Activated naive CD4-positive, alpha-beta T cell treated with anti-CD3 and anti-CD28 coated beads, Interleukin-2, amount 50 U/mL, for 24 hours (primary cell): Measurements from ENCODE around the gene CLDN3.

Experiments used
- H3K27ac Mint-ChIP-seq: one replicate; pipeline ENCODE4 v1.8.0; 2021; ENCODE audit warnings: mild to moderate bottlenecking, mixed read lengths
- H3K27me3 Mint-ChIP-seq: one replicate; pipeline ENCODE4 v1.8.0; 2021; ENCODE audit warnings: mixed read lengths
- H3K36me3 Mint-ChIP-seq: one replicate; pipeline ENCODE4 v1.8.0; 2021; ENCODE audit warnings: mixed read lengths
- H3K4me1 Mint-ChIP-seq: one replicate; pipeline ENCODE4 v1.8.0; 2021; ENCODE audit warnings: mixed read lengths
- H3K4me3 Mint-ChIP-seq: one replicate; pipeline ENCODE4 v1.8.0; 2021; ENCODE audit warnings: mild to moderate bottlenecking, mixed read lengths
- H3K9me3 Mint-ChIP-seq: one replicate; pipeline ENCODE4 v1.8.0; 2021; ENCODE audit warnings: mixed read lengths

CLDN3 gene

DNA sequence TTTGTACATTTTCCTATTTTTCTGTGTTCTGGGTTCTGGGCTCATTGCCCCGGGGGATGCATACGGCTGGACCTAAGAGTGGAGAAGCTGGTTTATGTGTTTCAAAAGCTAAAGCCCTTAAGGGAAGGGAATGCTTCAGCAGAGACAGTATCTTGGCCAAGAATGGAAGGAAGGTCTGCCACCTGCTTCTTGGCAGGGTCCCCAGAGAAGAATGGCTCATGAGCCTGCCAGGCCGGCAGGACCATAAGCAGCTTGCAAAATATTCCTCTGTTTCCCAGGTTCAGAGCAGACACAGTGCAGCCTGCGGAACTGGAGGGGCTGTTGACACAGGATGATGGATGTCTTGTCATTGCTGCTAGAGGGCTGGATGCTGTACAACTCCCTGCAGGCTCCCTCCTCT lies 23.7 kb downstream of the CLDN3 start:
- Mint-ChIP-seq H3K4me3 (no peak overlapping the region), H3K27me3 (no peaks in the 10 kb centered on the region), H3K36me3 (no peaks in the 10 kb centered on the region), H3K27ac (no peak overlapping the region), H3K4me1 (no peaks in the 10 kb centered on the region), H3K9me3 (no peaks in the 10 kb centered on the region)

DNA sequence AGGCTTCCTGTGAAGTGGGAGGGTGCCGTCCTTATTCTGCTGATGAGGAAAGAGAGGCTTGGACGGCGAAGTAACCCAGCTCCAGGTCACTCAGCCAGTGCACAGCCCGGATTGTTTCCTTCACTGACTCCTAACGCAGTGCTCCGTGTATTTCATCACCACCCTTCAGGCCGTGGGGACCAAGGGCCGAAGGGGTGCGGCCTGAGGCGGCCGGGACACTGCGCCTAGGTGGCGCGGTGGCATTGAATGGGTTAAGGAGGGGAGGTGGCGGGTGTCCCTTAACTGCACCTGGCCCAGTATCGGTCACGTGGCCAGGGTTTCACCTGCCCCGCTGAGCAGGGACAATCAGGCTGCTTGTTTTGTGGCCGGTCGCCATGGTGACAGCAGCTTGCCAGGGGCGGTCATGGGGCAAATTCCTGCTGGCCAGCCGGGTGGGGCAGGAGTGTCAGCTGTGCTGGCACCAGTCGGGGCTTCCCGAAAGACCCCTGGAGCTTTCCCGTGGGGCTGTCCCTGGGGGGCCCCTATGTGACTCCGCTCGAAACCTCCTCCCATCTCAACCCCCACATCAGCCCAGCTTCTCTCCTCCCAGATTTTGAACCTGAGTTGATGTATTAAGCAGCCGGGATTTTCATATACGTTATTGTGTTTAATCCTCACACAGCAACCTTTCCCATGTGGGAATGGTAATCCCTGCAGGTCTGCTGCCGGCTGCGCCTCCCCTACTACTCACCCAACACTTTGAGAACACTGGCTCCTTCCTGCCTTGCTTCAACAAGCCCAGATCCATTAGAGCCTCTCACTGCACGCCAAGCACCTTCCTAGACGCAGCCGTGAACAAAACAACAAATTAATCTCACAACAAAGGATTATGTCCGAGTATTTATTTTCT lies 27.1 kb downstream of the CLDN3 start:
- Mint-ChIP-seq H3K27me3 (no peaks in the 10 kb centered on the region), H3K27ac (no peak overlapping the region), H3K36me3 (no peaks in the 10 kb centered on the region), H3K4me1 (peaks cover under 1% of the 10 kb centered on the region), H3K4me3 (no peak overlapping the region), H3K9me3 (no peaks in the 10 kb centered on the region)

DNA sequence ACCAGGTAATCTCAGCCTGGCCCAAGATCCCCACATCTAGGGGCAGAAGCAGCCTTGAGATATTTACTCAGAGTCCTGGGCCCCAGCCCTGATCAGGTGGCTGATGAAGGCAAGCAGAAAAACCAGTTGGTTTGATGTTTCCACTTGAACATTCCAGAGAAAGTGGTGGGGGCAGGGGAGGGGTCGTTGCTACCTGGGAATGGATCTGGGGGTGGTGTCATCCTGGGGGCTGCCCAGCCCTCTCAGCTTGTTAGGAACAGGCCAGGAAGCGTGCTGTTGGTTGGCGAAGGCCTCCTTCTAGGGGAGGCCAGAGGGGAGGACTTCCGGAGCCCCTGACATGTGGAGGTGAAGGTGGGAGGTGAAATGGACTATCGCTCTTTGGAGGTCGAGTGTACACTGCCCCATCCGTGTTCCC lies 27.7 kb downstream of the CLDN3 start:
- Mint-ChIP-seq H3K36me3 (no peaks in the 10 kb centered on the region), H3K4me3 (no peak overlapping the region), H3K27me3 (no peaks in the 10 kb centered on the region), H3K27ac (no peak overlapping the region), H3K9me3 (no peaks in the 10 kb centered on the region), H3K4me1 (peaks cover 4% of the 10 kb centered on the region)

- H3K27ac Mint-ChIP-seq = no peak overlapping the region
- H3K4me3 Mint-ChIP-seq = peak overlapping the region; percentile 11
- peaks cover 4% of the 10 kb centered on the region for H3K4me1 Mint-ChIP-seq
- H3K36me3 Mint-ChIP-seq = no peaks in the 10 kb centered on the region
- H3K27me3 Mint-ChIP-seq = no peaks in the 10 kb centered on the region
- no peaks in the 10 kb centered on the region for H3K9me3 Mint-ChIP-seq
These were observed 28.5 kb downstream of the CLDN3 start for GRCh38 chr7:73741600-73741999.

DNA sequence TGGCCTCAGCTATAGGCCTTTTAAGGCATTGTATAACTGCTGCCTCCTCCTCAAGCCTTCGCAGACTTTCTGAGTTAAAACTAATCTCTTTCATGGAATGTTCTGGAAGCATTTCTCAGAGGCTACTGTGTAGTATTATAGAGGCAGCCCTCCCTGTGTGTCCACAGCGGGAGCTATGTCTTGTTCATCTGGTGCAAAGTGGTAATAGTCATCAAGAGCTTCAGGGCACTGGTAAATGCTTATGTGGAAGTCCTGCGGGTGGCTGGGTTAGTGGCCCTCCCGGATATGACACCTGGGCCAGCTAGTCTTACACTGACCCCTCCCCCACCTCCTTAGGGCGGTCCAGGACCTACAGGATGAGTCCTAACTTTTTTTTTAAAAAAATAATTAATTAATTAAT lies 29.3 kb downstream of the CLDN3 start:
- Mint-ChIP-seq H3K27me3 (no peaks in the 10 kb centered on the region), H3K9me3 (no peaks in the 10 kb centered on the region), H3K27ac (no peak overlapping the region), H3K36me3 (no peaks in the 10 kb centered on the region), H3K4me1 (peaks cover 4% of the 10 kb centered on the region), H3K4me3 (peak overlapping the region; percentile 58)

DNA sequence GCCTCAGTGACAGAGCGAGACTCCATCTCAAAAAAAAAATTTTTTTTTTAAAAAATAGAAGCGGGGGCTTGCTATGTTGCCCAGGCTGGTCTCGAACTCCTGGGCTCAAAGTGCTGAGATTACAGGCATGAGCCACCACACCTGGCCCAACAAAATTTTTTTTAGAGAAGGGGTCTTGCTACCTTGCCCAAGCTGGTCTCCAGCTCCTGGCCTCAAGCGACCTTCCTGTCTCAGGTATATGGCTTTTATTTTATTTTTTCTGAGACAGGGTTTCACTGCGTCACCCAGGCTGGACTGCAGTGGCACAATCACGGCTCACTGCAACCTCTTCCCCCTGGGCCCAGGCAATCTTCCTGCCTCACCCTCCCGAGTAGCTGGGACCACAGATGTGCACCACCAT lies 29.9 kb downstream of the CLDN3 start:
- H3K36me3 Mint-ChIP-seq = no peaks in the 10 kb centered on the region

GRCh38 chr7:73739387-73739767 lies 30.7 kb downstream of the CLDN3 start:
- no peaks in the 10 kb centered on the region for H3K36me3 Mint-ChIP-seq
- peak overlapping the region; percentile 92 for H3K4me3 Mint-ChIP-seq
- no peaks in the 10 kb centered on the region for H3K9me3 Mint-ChIP-seq
- no peaks in the 10 kb centered on the region for H3K27me3 Mint-ChIP-seq
- H3K4me1 Mint-ChIP-seq = peaks cover 9% of the 10 kb centered on the region
- peak overlapping the region; percentile 89 for H3K27ac Mint-ChIP-seq

More for the DNA sequence above, 29.9 kb downstream of the CLDN3 start:
- Mint-ChIP-seq H3K27ac (no peak overlapping the region), H3K4me1 (peaks cover 4% of the 10 kb centered on the region), H3K27me3 (no peaks in the 10 kb centered on the region), H3K4me3 (peak overlapping the region; percentile 58), H3K9me3 (no peaks in the 10 kb centered on the region)

DNA sequence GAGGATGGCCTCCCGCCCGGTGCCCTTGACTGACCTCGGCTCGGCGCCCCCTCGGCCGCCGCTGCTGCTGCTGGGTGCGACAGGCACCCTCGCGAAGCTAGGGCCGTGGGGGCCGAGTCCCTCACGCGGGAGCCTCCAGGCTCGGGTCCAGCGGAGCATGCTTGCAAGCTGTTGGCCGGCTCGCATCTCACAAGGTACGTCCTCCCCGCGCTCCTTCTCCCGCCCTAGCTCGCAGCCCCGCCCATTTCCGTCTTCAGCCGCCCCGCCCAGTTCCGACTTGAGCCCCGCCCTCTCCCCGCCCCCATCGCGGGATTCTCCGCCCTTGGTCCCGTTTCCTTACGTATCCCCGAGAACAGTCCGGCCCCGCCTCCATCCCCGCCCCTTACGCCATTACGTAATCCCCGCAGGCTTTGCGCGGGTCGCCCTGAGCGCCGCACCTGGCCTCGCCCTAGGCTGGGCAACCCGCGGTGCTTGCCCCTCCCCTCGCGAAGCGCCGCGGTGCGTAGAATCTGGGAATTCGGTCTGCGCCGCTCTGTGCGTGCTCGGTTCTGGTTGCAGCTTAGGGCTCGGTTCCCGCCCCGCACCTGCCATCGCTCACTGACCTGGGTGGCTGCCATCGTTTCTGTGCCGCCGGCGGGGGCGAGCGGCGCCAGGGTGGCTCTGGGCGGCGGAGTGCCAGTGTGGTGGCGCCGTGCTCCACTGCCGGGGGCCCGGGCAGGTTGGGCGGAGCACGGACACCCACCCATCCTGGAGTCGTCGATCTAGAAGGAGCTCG lies 31.3 kb downstream of the CLDN3 start, which contains the start of gene ABHD11:
TSS of gene ABHD11 (minus strand) at position 191 of the 775 bp plus-strand sequence. CDS start at position 159, 32 bp downstream.
- peak within 1 kb of the TSS; percentile 89 for H3K27ac Mint-ChIP-seq
- H3K4me3 Mint-ChIP-seq = peak within 1 kb of the TSS; percentile 92
- no peaks in the 10 kb centered on the region for H3K9me3 Mint-ChIP-seq
- H3K36me3 Mint-ChIP-seq = no peaks in the 10 kb centered on the region
- peaks cover 9% of the 10 kb centered on the region for H3K4me1 Mint-ChIP-seq
- H3K27me3 Mint-ChIP-seq = no peaks in the 10 kb centered on the region

- no peaks in the 10 kb centered on the region for H3K27me3 Mint-ChIP-seq
- H3K9me3 Mint-ChIP-seq = no peaks in the 10 kb centered on the region
- H3K27ac Mint-ChIP-seq = peak overlapping the region; percentile 81
- peak overlapping the region; percentile 92 for H3K4me3 Mint-ChIP-seq
- H3K36me3 Mint-ChIP-seq = no peaks in the 10 kb centered on the region
- H3K4me1 Mint-ChIP-seq = peaks cover 9% of the 10 kb centered on the region
These were observed 31.9 kb downstream of the CLDN3 start for GRCh38 chr7:73738220-73738611.

GRCh38 chr7:73737491-73738219 lies 32.4 kb downstream of the CLDN3 start:
- no peaks in the 10 kb centered on the region for H3K36me3 Mint-ChIP-seq
- no peaks in the 10 kb centered on the region for H3K9me3 Mint-ChIP-seq
- peak overlapping the region; percentile 92 for H3K4me3 Mint-ChIP-seq
- peak overlapping the region; percentile 81 for H3K27ac Mint-ChIP-seq
- peaks cover 9% of the 10 kb centered on the region for H3K4me1 Mint-ChIP-seq
- H3K27me3 Mint-ChIP-seq = no peaks in the 10 kb centered on the region

GRCh38 chr7:73736885-73737284 lies 33.2 kb downstream of the CLDN3 start:
- Mint-ChIP-seq H3K27ac (no peak overlapping the region), H3K9me3 (no peaks in the 10 kb centered on the region), H3K36me3 (no peaks in the 10 kb centered on the region), H3K4me1 (peaks cover 9% of the 10 kb centered on the region), H3K4me3 (peak overlapping the region; percentile 19), H3K27me3 (no peaks in the 10 kb centered on the region)

DNA sequence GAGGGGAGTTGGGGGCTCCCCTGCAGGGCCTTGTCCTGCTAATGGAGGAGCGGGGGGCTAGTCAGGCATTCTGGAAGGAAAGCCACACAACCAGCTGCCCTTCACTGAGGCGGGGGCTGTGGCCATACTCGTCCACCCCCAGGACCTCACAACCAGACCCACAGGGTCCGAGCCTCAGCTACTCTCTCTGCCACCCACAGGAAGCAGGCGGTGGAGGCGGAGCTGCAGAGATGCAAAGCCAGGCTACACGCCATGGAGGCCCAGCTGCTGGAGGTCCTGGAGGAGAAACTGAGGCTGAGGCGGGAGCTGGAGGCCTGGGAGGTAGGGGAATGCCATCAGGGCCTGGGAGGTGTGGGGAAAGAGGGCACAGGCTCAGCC lies 34.6 kb downstream of the CLDN3 start:
- H3K36me3 Mint-ChIP-seq = no peaks in the 10 kb centered on the region
- H3K9me3 Mint-ChIP-seq = no peaks in the 10 kb centered on the region
- no peak overlapping the region for H3K4me3 Mint-ChIP-seq
- H3K27ac Mint-ChIP-seq = no peak overlapping the region
- H3K27me3 Mint-ChIP-seq = no peaks in the 10 kb centered on the region
- peaks cover 9% of the 10 kb centered on the region for H3K4me1 Mint-ChIP-seq

GRCh38 chr7:73734619-73735527 lies 35.2 kb downstream of the CLDN3 start:
- Mint-ChIP-seq H3K9me3 (no peaks in the 10 kb centered on the region), H3K4me3 (no peak overlapping the region), H3K27me3 (no peaks in the 10 kb centered on the region), H3K36me3 (no peaks in the 10 kb centered on the region), H3K27ac (peak overlapping the region; percentile 89), H3K4me1 (peaks cover 9% of the 10 kb centered on the region)

DNA sequence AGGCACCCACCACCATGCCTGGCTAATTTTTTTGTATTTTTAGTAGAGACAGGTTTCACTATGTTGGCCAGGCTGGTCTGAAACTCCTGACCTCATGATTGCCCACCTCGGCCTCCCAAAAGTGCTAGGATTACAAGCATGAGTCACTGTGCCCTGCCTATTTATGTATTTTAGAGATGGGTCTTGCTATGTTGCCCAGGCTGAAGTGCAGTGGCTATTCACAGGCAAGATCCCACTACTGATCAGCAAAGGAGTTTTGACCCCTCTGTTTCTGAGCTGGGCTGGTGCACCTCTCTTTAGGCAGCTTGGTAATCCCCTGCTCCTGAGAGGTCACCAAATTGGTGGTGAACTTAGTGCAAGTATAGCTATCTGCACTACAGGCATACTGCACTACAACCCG lies 37.7 kb downstream of the CLDN3 start:
- H3K4me1 Mint-ChIP-seq = peaks cover 6% of the 10 kb centered on the region

GRCh38 chr7:73730485-73730884 lies 39.6 kb downstream of the CLDN3 start:
- peaks cover 6% of the 10 kb centered on the region for H3K4me1 Mint-ChIP-seq
- no peak overlapping the region for H3K4me3 Mint-ChIP-seq
- H3K27ac Mint-ChIP-seq = no peak overlapping the region
- H3K27me3 Mint-ChIP-seq = peaks cover 4% of the 10 kb centered on the region
- no peaks in the 10 kb centered on the region for H3K36me3 Mint-ChIP-seq
- H3K9me3 Mint-ChIP-seq = no peaks in the 10 kb centered on the region

More for the DNA sequence above, 37.7 kb downstream of the CLDN3 start:
- Mint-ChIP-seq H3K4me3 (no peak overlapping the region), H3K9me3 (no peaks in the 10 kb centered on the region), H3K27me3 (peaks cover 4% of the 10 kb centered on the region), H3K36me3 (no peaks in the 10 kb centered on the region), H3K27ac (no peak overlapping the region)
